GM19372 (cell line): Measurements from ENCODE around the gene PNLIPRP3.

ENCODE experiments used
- ATAC-seq: cut with Tn5 transposase; IDR thresholded peaks from one replicate; pipeline ENCODE4 v1.9.1; 2021; ENCODE audit warnings: mild to moderate bottlenecking, low read depth, moderate library complexity; ENCODE audit not compliant: unreplicated experiment

The PNLIPRP3 gene

DNA sequence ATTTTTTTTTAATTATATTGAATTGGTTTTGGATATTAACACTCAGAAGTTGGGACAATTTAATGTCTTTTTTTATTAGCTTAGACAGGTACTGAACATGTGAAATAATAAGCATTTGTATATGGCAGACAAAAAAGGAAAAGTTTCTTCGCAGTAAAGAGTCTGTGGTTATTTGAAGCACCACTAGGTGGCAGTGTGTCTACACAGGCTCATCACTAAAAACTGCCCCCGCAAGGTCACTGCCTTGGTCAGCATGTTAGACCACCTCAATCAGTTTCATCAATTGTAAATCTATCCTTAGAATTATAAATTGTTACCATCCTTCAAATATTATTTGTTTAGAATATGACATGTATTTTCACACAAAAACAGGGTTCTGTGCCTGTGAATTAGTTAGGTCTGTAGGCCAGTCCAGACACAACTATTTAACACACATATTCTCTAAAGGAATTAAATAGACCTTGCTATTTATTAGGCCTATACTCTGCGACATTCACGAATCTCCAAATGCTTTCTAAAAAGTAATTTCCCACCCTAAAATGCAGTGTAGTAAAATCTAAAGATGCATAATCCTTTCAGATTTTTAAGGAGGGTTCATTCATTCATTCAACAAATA lies 17.0 kb downstream of the PNLIPRP3 start:
- peak; percentile 83 for ATAC-seq

DNA sequence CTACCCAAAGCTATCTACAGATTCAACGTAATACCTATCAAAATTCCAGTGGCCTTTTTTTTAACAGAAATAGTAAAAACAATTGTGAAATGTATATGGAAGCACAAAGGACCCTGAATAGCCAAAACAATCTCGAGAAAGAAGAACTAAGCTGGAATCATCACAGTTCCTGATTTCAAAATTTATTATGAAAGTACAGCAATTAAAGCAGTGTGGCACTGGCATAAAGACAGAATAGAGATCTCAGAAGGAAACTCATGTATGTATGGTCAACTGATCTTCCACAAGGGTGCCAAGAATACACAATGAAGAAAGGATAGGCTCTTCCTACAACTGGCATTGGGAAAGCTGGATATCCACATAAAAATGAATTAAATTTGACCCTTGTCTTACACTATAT lies 23.2 kb downstream of the PNLIPRP3 start:
- no peak for ATAC-seq

DNA sequence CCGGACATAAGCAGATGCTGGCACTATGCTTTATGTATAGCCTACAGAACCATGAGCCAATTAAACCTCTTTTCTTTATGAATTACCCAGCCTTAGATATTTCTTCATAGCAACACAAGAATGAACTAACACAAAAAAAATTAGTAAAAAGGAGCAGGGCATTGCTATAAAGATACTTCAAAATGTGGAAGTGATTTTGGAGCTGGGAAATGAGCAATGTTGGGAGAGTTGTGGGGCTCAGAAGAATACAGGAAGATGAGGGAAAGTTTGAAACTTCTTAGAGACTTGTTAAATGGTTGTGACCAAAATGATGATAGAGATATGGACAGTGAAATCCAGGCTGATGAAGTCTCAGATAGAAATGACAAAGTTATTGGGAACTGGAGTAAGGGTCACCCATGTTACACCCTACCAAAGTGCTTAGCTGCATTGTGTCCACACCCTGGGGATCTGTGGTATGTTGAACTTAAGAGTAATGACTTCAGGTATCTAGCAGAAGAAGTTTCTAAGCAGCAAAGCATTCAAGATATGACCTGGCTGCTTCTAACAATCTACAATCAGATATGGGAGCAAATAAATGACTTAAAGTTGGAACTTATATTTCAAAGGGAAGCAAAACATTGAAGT lies 24.2 kb downstream of the PNLIPRP3 start:
- ATAC-seq: no peak

DNA sequence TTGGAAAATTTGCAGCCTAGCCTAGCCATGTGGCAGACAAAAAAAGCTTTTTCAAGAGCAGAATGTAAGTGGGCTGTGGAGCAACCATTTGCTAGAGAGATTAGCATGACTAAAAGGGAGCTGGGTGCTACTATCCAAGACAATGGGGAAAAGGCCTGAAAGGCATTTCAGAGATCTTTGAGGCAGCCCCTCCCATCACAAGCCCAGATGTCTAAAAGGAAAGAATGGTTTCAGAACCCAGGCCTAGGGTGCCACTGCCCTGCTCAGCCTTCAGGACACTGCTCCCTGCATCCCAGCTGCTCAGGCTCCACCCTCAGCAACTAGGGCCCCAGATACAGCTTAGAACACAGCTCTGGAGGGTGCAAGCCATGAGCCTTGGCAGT lies 24.7 kb downstream of the PNLIPRP3 start:
- ATAC-seq: no peak

DNA sequence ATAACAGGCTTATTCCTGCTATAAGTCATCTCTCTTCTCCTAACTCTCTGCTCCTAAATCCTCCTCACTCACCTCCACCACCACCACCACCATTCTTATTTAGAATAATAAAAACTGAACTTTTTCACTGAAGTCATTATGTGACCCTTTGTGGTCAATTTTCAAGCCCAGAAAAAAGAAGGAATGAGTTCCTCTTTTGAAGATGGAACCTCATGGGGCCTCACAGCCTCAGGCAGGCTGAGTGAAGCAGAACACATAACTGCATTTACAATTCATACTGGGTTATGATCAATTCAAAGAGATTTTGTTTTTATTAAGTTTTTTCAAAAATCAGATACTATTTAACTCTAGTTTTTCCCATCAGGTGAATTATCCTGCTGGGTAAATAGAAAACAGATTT lies 29.8 kb downstream of the PNLIPRP3 start:
- no peak for ATAC-seq

DNA sequence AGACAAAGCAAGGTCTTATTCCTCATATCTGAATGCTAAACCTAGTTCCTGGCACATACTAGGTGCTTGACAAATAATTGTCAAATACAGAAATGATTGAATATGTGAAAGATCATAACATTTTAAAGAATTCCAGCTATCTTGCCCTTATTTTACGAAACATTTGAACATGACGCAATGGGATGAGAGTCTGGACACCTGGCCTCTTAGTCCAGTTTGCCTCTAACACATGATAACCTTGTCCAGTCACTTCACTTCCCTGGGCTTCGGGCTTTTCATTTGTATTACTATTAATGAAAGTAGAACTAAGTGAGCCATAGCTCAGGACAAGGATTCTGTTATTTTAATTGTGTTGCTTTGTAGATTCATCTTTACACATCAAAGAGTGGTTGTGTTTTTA lies 32.6 kb downstream of the PNLIPRP3 start:
- ATAC-seq: no peak

DNA sequence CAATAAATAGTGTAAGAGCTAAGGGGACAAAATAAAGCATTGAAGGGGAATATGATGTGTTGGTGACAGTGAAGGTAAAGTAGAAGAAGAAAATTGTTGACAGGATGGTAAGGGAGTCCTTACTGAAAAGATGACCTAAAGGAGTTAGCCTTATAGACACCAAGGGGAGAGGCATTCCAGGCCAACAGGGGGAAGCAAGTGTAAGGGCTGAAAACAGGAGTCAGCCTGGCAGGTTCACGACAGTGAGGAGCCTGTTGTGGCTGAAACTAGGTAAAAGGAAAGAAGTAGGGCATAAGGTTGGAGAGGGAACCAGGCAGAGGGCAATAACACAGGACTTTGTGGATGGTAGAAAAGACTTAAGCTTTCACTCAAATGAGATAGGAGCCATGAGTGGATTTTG lies 34.0 kb downstream of the PNLIPRP3 start:
- no peak for ATAC-seq

DNA sequence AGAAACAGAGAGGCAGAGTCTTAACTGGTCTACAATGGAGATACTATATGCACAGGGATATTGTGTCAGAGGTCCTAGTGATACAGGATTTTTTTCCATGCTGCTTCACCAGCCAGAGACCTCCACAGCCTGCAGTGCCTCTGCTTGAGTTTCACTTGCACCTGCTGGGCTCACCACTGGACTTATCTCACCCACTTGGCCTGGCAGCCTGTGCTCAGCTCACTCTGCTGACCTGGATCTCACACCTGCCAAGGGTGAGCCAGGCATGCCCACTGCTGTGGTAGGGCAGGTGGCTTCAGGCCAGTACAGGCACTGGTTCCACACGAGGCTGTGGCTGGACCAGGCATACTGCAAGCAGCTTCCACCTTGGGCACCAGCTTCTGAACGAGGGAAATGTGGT lies 36.6 kb downstream of the PNLIPRP3 start:
- no peak for ATAC-seq

DNA sequence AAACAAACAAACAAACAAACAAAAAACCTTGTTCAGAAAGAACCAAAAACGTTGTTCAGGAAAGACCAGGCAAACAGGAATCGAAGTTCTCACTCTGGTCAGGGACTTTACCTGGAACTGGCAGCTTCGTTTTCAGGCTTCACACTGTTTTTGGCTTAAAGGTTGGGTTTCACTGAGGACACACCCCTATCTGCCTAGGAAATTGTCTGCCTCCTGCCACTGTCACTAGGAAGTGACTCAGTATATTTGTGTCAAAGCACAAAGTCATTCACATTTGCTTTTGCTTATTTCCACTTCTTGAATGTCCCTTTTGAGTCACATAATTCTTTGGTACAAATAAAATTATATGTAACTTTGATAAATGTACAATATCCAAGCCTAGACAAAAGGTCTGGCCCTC lies 37.9 kb downstream of the PNLIPRP3 start:
- ATAC-seq: no peak

DNA sequence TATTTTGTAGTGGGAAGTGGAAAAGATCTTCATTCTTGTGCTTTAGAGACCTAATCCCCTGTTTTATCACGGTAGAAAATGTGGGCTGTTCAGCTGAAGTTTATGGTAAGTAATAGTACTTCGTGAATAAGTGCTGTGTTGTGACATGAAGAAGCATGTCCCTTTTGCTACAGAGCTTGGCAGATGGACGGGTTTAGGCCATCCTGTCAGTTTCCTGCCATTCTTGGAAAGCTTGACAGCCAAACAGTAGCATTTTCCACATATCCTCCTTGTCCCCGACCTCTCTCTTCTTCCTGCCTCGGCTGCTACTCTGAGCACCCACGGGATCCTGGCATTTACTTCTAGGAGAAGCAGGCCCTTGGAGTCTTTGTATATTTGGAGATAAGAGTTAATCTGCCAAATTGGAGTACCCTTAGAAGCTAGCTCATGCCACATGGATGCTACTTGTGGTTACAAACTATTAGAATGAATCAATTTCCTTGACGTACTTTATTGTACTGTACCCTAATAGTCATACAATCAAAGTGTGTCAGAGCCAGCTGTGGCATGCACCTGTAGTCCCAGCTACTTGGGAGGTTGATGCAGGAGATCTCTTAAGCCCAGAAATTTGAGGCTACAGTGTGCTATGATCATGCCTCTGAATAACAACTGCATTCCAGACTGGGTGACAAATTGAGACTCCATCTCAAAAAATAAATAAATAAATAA lies 39.2 kb downstream of the PNLIPRP3 start:
- ATAC-seq: no peak

DNA sequence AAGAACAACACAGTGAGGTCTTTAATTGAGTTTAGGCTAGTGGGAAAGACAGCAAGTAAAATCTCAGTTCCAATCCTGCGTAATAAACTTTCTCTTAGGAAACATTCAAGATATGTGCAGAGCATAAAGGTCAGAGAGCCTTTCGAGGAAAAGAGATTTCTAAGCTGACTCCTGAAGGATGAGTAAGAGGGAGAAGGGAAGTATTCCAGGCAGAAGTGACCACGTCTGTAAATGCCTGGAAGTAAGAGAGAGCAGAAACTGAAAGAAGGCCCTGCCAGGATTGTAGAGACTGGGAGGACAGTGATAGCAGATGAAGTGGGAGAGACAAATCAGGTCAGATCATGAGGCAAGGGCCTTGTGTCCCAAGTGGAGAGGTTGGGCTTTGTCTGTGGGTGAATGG lies 41.8 kb downstream of the PNLIPRP3 start:
- ATAC-seq: no peak

DNA sequence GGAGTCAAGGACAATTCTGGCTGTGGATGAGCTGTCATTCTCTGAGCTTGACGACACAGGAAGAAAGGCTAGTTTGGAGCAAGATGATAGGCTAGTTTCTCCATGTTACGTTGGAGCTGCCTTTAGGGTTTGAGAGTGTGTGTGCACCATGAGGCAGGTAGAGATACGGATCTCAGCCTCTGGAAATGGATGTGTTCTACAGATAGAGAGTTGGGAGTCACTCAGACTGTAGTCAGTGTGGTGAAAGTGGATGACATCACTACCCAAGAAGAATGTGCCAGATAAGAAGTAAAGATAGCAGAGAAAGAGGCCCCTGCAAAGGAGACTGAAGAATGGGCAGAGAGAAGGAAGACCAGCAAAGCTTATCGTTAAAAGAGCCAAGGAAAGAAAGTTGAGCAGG lies 42.4 kb downstream of the PNLIPRP3 start:
- no peak for ATAC-seq

DNA sequence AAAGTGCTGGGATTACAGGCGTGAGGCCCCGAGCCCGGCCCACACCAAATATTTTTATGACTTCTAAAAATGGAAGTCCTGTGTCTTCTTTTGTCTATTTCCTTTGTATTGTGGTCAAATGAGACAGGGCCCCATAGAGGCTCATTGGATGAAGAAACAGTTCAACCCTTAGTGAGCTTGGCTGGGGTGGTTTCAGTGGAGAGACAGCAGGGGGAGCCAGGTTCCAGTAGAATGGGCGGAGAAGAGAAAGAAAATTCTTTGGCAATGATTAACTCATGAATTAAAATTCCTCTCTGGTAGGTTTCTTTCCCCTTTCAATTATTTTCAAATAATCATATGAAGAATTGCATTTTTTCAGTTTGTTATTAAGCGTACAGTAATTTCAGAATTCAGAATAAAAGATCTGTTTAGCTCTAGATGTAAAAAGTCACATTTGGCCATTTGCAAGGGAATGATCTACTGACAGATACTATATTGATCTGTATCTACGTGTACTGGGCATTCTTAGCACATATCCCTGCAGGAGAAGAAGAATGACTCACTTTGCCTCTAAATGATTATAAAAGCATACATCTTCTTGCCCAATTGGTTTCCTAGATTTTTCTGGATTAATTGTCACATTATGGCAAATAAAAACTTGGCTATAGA lies 43.2 kb downstream of the PNLIPRP3 start:
- no peak for ATAC-seq

DNA sequence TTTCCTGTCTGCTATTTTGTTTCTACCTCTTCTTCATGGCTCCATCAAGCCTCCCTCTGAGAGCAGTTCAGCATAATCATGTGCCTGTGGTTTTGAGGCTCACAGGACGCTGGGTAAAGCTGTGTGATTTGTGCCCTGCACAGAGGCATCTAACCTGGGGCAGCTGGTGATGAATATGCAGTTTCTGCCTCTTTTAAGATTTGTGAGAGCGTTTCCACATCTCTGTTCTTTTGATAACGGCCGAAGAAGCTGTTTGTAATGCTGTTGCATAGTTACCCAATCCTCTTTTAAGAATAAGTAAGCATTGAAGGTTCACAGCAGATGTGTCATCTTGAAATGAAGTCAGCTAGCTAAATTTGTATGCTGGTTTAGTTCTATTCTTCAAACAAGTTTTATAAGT lies 45.2 kb downstream of the PNLIPRP3 start:
- ATAC-seq: no peak

DNA sequence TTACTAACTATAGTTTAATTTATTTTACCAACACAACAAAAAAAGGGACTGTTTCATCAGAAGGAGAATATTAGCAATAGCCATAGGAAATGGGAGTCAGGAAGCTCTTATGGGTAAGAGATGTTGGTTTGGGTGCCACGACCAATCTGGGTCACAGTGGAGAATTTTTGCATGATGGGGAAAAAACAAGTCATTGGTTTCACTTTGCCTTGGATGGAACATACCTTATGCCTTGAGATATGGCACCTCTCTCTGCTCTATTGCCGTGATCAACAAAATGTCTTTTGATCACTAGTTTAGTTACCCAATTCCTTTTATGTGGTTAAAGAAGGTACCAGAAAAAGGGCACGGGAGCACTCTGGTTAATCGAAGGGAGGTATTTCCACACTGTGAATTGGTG lies 48.2 kb downstream of the PNLIPRP3 start:
- no peak for ATAC-seq

DNA sequence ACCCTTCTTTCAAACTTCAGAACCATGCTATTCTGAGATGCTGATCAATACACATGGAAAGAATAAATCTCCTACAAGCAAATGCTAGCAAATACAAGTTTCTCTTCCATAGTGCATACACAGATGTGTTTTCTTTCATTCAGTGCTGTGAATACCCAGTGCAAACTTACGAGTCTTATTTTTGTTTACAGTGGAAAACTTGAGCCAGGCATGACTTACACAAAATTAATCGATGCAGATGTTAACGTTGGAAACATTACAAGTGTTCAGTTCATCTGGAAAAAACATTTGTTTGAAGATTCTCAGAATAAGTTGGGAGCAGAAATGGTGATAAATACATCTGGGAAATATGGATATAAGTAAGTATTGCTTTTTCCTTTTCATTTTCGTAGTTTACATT lies 48.8 kb downstream of the PNLIPRP3 start:
- no peak for ATAC-seq

DNA sequence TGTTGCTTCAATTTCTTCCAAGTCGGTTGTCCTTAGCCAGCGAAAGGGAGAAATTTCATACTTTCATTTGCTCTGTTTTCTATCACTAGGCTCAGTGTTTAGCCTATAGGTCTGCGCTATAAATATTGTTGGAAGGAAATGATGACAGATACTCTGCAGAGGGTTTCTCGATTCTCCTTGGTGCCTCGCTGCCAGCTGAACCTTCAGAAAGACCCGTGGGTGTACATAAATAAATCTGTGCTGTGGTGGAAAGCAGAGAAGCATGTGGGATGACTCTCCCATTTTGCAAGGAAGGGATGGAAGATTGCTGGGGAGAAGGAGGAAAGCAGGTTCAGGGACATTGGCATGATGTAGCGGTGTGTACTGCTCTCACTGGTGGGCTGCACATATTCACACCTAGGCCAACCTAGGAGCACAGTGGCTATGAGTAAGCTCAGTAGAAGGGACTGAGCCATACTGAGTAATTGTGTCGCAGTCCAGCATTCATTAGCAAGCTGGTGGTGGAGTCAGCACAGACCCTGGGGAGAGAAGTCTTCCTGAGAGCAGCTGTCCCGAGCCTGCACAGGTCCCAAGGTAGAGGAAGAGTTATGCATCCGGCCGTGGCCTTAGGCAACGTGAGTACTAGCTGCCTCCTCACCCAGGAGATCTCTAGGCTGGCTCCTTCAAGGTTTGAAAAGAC lies 50.5 kb downstream of the PNLIPRP3 start:
- ATAC-seq: no peak

DNA sequence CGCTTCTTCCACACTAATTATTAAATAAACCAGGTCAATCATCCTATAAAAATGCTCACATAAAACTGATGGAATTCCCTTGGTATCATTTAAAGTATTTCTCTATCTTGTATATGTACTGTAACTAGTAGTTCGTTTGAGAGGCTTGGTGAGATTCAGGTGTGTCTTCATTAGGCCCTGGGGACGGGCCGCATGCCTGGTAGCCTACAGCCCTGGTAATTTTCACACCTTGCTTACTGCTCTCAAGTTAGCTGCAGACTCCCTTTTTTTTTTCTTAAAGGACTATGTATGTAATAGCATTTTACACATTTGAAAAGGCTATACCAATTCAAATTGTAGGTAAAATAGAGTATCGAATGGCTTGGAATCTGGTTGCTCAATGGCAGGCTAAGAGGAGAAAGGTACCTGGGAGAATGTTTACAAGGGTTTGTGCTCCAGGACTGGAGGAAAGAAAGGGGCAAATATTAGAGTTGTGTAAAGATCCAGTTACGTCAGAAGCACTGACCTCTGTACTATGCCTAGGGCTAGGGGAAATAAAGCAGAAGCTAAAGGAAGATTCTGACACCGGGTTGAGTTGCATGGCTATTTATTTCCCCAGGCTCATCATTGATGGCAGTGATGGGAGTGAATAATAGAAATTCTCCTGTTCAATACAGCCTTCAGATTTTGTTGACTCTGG lies 59.3 kb downstream of the PNLIPRP3 start:
- ATAC-seq: no peak

DNA sequence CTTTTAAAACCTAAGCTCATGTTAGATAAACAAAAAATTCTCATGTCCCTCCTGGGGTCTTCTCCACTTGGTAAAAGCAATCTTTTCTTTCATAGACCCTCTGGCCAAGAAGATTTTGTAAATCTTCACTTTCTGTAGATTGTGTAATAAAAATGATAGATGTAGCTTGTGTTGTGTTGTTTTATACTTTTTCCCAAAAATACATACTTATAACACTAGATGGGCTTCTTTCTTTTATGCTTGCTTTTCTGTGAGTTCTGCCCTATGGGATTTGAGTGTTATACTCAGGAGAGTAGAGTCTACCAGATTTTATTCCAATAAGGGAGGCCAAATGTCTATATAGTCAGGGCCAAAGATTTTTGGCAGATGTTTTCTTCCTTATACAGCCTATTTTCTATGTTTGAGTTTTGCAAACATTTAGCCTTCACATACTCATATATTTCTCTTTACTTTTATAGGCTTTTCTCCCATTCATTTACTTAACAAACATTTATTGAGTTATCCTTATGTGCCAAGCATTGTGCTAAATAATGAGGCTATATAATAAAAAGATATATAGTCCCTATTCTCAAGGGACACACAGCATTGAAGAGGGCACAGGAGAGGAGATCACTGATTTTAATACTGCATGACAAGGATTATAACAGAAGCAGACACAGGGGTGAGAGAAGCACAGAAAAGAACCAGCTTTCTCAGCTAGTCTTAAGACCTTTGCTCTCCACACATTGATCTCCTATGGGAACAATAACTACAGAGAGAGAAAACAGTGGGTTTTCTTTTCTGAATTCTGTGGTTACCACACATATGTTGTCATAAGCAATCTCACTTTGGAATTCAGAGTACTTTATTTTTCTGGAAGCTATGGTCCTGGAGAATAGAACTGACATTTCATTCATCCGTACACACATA lies 60.1 kb downstream of the PNLIPRP3 start:
- no peak for ATAC-seq

DNA sequence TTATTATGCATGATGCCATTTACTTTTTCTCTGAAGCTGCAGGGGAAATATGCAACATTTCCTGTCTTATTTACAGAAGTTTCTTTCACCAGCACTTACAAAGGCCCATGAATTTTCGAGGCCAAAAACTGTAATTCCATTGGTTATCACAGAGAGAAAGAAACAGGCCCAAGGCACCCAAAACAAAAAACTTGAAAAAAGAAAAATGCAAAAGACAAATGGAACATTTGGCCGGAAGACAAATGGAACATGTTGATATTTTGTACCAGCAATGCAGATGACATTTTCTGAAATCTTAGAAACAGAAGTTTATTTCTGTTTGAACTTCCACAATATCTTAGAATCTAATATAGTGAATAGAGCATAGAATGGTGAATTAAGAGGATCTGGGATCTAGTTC lies 61.8 kb downstream of the PNLIPRP3 start:
- ATAC-seq: no peak
